Peyer's patch (tissue), 4 donors: ENCODE results near the gene C9. TPM values are rescaled to one million over a fixed set of nuclear protein-coding genes. Genes with fewer than 3 reads are reported as not detected.
"Not testable (repeated sequence)": the region's sequence is repeated elsewhere in the genome, so short reads cannot be mapped to it uniquely, and the experiment has no call there.

ENCODE experiments used
- DNase-seq, 3 donors: peaks; one replicate each; pipeline ENCODE4 v3.0.0-alpha.2; 2017 to 2019
- H3K27ac ChIP-seq, 4 donors: fragments of 200-600 bp; sonication (generic); one replicate each; pipeline ENCODE4 v1.5.1; 2016 to 2019
- H3K27me3 ChIP-seq, 2 donors: fragments of 200-600 bp; sonication (generic); one replicate each; pipeline ENCODE4 v1.5.1; 2019
- H3K36me3 ChIP-seq, 3 donors: fragments of 200-600 bp; sonication (generic); one replicate each; pipeline ENCODE4 v1.5.1; 2016 to 2019
- H3K4me1 ChIP-seq, 4 donors: fragments of 200-600 bp; sonication (generic); one replicate each; pipeline ENCODE4 v1.5.1; 2016 to 2019
- H3K4me3 ChIP-seq, 4 donors: fragments of 200-600 bp; sonication (generic); 1 replicate in 3 of 4; 2 replicates in 1 of 4; pipeline ENCODE4 v1.5.1; 2016 to 2019; ENCODE audit warnings: mild to moderate bottlenecking in 1 of 4
- H3K9me3 ChIP-seq, 4 donors: fragments of 200-600 bp; sonication (generic); one replicate each; pipeline ENCODE4 v1.5.1; 2016 to 2019; ENCODE audit warnings: mild to moderate bottlenecking in 1 of 4
- CTCF ChIP-seq, 6 experiments: fragments of 450-650 bp in 4 of 6; fragments of 200-600 bp in 2 of 6; sonication (generic) in 1 of 6; IDR thresholded peaks; one replicate each; pipeline ENCODE4 v1.5.1; 2017 to 2019; ENCODE audit warnings: antibody characterized with exemption in 6 of 6, mild to moderate bottlenecking in 3 of 6, moderate library complexity in 1 of 6
- POLR2A ChIP-seq, 2 donors: fragments of 450-650 bp; IDR thresholded peaks; one replicate each; pipeline ENCODE4 v1.5.1; 2017; ENCODE audit warnings: antibody characterized with exemption in 2 of 2, mild to moderate bottlenecking in 2 of 2, moderate library complexity in 2 of 2
- total RNA-seq, 4 donors: library from RNA; depleted of rRNA; stranded (reverse); fragments of >200 nt; gene quantifications; one replicate each; pipeline ENCODE4 v1.1.0, GENCODE V29; 2016

Gene C9
- total RNA-seq, 4 donors from 2014 or later = not detected

- TF ChIP-seq POLR2A (IDR thresholded peaks at IDR 0.05) (no peak), CTCF (IDR thresholded peaks at IDR 0.05) (no peak)
- DNase-seq = no peak
- Histone ChIP-seq H3K4me3 (no peak overlapping the region), H3K4me1 (no peaks in the 10 kb centered on the region), H3K27ac (no peak overlapping the region), H3K9me3 (no peaks in the 10 kb centered on the region), H3K36me3 (no peaks in the 10 kb centered on the region), H3K27me3 (no peaks in the 10 kb centered on the region)
Measured at GRCh38 chr5:39337252-39337915, 26.9 kb downstream of the C9 start.

- H3K9me3 ChIP-seq, H3K36me3 ChIP-seq, H3K4me3 ChIP-seq, H3K4me1 ChIP-seq, H3K27me3 ChIP-seq, H3K27ac ChIP-seq, DNase-seq: not testable (repeated sequence)
Measured at GRCh38 chr5:39334296-39334695, 30.0 kb downstream of the C9 start.

- Histone ChIP-seq H3K36me3 (no peaks in the 10 kb centered on the region), H3K27ac (no peak overlapping the region), H3K4me1 (no peaks in the 10 kb centered on the region), H3K4me3 (no peak overlapping the region), H3K9me3 (no peaks in the 10 kb centered on the region), H3K27me3 (no peaks in the 10 kb centered on the region)
- no peak for DNase-seq
- TF ChIP-seq CTCF (IDR thresholded peaks at IDR 0.05) (no peak), POLR2A (IDR thresholded peaks at IDR 0.05) (no peak)
Measured at GRCh38 chr5:39333104-39333503, 31.2 kb downstream of the C9 start.

- Histone ChIP-seq H3K27ac (no peak overlapping the region), H3K9me3 (no peaks in the 10 kb centered on the region), H3K36me3 (no peaks in the 10 kb centered on the region), H3K4me1 (no peaks in the 10 kb centered on the region), H3K4me3 (no peak overlapping the region), H3K27me3 (no peaks in the 10 kb centered on the region)
- no peak for DNase-seq
- TF ChIP-seq CTCF (IDR thresholded peaks at IDR 0.05) (no peak), POLR2A (IDR thresholded peaks at IDR 0.05) (no peak)
Measured at GRCh38 chr5:39331861-39332381, 32.4 kb downstream of the C9 start.

- DNase-seq = no peak
- Histone ChIP-seq H3K27ac (no peak overlapping the region), H3K36me3 (no peaks in the 10 kb centered on the region), H3K27me3 (no peaks in the 10 kb centered on the region), H3K9me3 (no peaks in the 10 kb centered on the region), H3K4me3 (no peak overlapping the region), H3K4me1 (no peaks in the 10 kb centered on the region)
- TF ChIP-seq POLR2A (IDR thresholded peaks at IDR 0.05) = no peak
- no peak for TF ChIP-seq CTCF (IDR thresholded peaks at IDR 0.05)
Measured at GRCh38 chr5:39328731-39329130, 35.6 kb downstream of the C9 start.

- H3K4me3 ChIP-seq = no peak overlapping the region
- no peaks in the 10 kb centered on the region for H3K4me1 ChIP-seq
- no peaks in the 10 kb centered on the region for H3K9me3 ChIP-seq
- H3K27ac ChIP-seq = no peak overlapping the region
- DNase-seq = no peak
- TF ChIP-seq POLR2A (IDR thresholded peaks at IDR 0.05) (no peak), CTCF (IDR thresholded peaks at IDR 0.05) (no peak)
- no peaks in the 10 kb centered on the region for H3K36me3 ChIP-seq
- H3K27me3 ChIP-seq = no peaks in the 10 kb centered on the region
Measured at GRCh38 chr5:39323542-39323941, 40.8 kb downstream of the C9 start.
